HEK293T (cell line): ENCODE data around the gene BAG3.

Experiments used
- ARNT ChIP-seq: fragments of 450-650 bp; IDR thresholded peaks from 2 replicates; pipeline ENCODE4 v1.6.1; 2017; ENCODE audit warnings: mild to moderate bottlenecking
- BHLHE40 ChIP-seq: fragments of 450-650 bp; IDR thresholded peaks from 2 replicates; pipeline ENCODE4 v1.6.1; 2016; ENCODE audit warnings: mild to moderate bottlenecking, moderate library complexity, borderline replicate concordance
- CTBP1 ChIP-seq: fragments of 450-650 bp; IDR thresholded peaks from 2 replicates; pipeline ENCODE4 v1.6.1; 2016; ENCODE audit warnings: borderline replicate concordance
- FOXA1 ChIP-seq: fragments of 450-650 bp; IDR thresholded peaks from 2 replicates; pipeline ENCODE4 v1.6.1; 2016; ENCODE audit warnings: mild to moderate bottlenecking
- FOXM1 ChIP-seq: fragments of 450-650 bp; IDR thresholded peaks from 2 replicates; pipeline ENCODE4 v1.6.1; 2017; ENCODE audit warnings: mild to moderate bottlenecking, borderline replicate concordance
- HDGF ChIP-seq: fragments of 450-650 bp; IDR thresholded peaks from 2 replicates; pipeline ENCODE4 v1.6.1; 2017; ENCODE audit warnings: antibody characterized with exemption, borderline replicate concordance
- NFRKB ChIP-seq: fragments of 450-650 bp; IDR thresholded peaks from 2 replicates; pipeline ENCODE4 v1.6.1; 2016; ENCODE audit warnings: mild to moderate bottlenecking, moderate library complexity
- PKNOX1 ChIP-seq: fragments of 450-650 bp; IDR thresholded peaks from 2 replicates; pipeline ENCODE4 v1.6.1; 2016
- SP1 ChIP-seq: fragments of 450-650 bp; IDR thresholded peaks from 2 replicates; pipeline ENCODE4 v1.6.1; 2017
- SUZ12 ChIP-seq: fragments of 450-650 bp; IDR thresholded peaks from 2 replicates; pipeline ENCODE4 v1.6.1; 2016; ENCODE audit warnings: mild to moderate bottlenecking
- ZNF384 ChIP-seq: fragments of 450-650 bp; IDR thresholded peaks from 2 replicates; pipeline ENCODE4 v1.6.1; 2016

DNA sequence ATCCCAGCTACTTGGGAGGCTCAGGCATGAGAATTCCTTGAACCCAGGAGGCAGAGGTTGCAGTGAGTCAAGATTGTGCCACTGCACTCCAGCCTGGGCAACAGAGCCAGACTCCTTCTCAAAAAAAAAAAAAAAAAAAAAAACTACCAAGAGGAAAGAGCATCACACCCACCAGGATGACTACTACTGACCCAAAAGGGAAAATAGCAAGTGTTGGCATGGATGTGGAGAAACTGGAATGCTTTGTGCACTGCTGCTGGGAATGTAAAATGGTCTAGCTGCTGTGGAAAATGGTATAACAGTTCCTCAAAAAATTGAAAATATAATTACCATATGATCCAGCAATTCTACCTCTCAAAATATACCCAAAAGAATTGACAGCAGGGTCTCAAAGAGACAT is 46.7 kb upstream of the BAG3 start:
- no peak for TF ChIP-seq NFRKB
- TF ChIP-seq FOXA1 = no peak
- TF ChIP-seq ARNT = no peak
- no peak for TF ChIP-seq CTBP1
- TF ChIP-seq ZNF384 = no peak
- TF ChIP-seq SUZ12 = no peak
- no peak for TF ChIP-seq PKNOX1
- TF ChIP-seq FOXM1 = no peak
- no peak for TF ChIP-seq BHLHE40
- TF ChIP-seq HDGF = no peak
- TF ChIP-seq SP1 = no peak
